ENCODE data around the gene ARHGAP42.

The ARHGAP42 gene

GRCh38 chr11:100799445-100799844 lies 112.4 kb downstream of the ARHGAP42 start:
- DNase-seq (ENCODE audit: low read depth in 2 of 2), result no peak

- DNase-seq (ENCODE audit: low read depth in 2 of 2), result no peak
These were observed 113.1 kb downstream of the ARHGAP42 start for GRCh38 chr11:100800202-100800601.

- no peak for DNase-seq (ENCODE audit: low read depth in 2 of 2)
These were observed 114.3 kb downstream of the ARHGAP42 start for GRCh38 chr11:100801225-100801999.

GRCh38 chr11:100805506-100806199 lies 118.6 kb downstream of the ARHGAP42 start:
- no peak for DNase-seq (ENCODE audit: low read depth in 2 of 2)

GRCh38 chr11:100806296-100806695 lies 119.2 kb downstream of the ARHGAP42 start:
- no peak for DNase-seq (ENCODE audit: low read depth in 2 of 2)

GRCh38 chr11:100808904-100809491 lies 121.9 kb downstream of the ARHGAP42 start:
- DNase-seq (ENCODE audit: low read depth in 2 of 2), result no peak

- DNase-seq (ENCODE audit: low read depth in 2 of 2), result no peak
These were observed 123.1 kb downstream of the ARHGAP42 start for GRCh38 chr11:100810146-100810545.

GRCh38 chr11:100810666-100811065 lies 123.6 kb downstream of the ARHGAP42 start:
- DNase-seq (ENCODE audit: low read depth in 2 of 2), result no peak

- no peak for DNase-seq (ENCODE audit: low read depth in 2 of 2)
These were observed 125.4 kb downstream of the ARHGAP42 start for GRCh38 chr11:100812517-100812916.

GRCh38 chr11:100815787-100816330 lies 128.8 kb downstream of the ARHGAP42 start:
- no peak for DNase-seq (ENCODE audit: low read depth in 2 of 2)

- no peak for DNase-seq (ENCODE audit: low read depth in 2 of 2)
These were observed 129.7 kb downstream of the ARHGAP42 start for GRCh38 chr11:100816823-100817222.

- no peak for DNase-seq (ENCODE audit: low read depth in 2 of 2)
These were observed 130.5 kb downstream of the ARHGAP42 start for GRCh38 chr11:100817620-100818019.

GRCh38 chr11:100820621-100821020 lies 133.5 kb downstream of the ARHGAP42 start:
- DNase-seq (ENCODE audit: low read depth in 2 of 2), result no peak

- DNase-seq (ENCODE audit: low read depth in 2 of 2), result no peak
These were observed 134.1 kb downstream of the ARHGAP42 start for GRCh38 chr11:100821198-100821597.

- no peak for DNase-seq (ENCODE audit: low read depth in 2 of 2)
These were observed 136.3 kb downstream of the ARHGAP42 start for GRCh38 chr11:100823360-100823759.

- no peak for DNase-seq (ENCODE audit: low read depth in 2 of 2)
These were observed 137.1 kb downstream of the ARHGAP42 start for GRCh38 chr11:100824041-100824809.

- no peak for DNase-seq (ENCODE audit: low read depth in 2 of 2)
These were observed 138.5 kb downstream of the ARHGAP42 start for GRCh38 chr11:100825626-100826025.

- DNase-seq (ENCODE audit: low read depth in 2 of 2), result no peak
These were observed 141.0 kb downstream of the ARHGAP42 start for GRCh38 chr11:100827934-100828661.

- no peak for DNase-seq (ENCODE audit: low read depth in 2 of 2)
These were observed 143.2 kb downstream of the ARHGAP42 start for GRCh38 chr11:100830274-100830673.

- DNase-seq (ENCODE audit: low read depth in 2 of 2), result no peak
These were observed 144.1 kb downstream of the ARHGAP42 start for GRCh38 chr11:100830978-100831732.

All from stimulated activated CD8-positive, alpha-beta memory T cell treated with anti-CD3 and anti-CD28 coated beads, Interleukin-2, amount 100 ng/mL, for 1 hour (primary cell).